Measurements from ENCODE around the gene FOXP4.
A peak's percentile ranks its signal among the peaks of the same experiment; 100 is the strongest.

DNA sequence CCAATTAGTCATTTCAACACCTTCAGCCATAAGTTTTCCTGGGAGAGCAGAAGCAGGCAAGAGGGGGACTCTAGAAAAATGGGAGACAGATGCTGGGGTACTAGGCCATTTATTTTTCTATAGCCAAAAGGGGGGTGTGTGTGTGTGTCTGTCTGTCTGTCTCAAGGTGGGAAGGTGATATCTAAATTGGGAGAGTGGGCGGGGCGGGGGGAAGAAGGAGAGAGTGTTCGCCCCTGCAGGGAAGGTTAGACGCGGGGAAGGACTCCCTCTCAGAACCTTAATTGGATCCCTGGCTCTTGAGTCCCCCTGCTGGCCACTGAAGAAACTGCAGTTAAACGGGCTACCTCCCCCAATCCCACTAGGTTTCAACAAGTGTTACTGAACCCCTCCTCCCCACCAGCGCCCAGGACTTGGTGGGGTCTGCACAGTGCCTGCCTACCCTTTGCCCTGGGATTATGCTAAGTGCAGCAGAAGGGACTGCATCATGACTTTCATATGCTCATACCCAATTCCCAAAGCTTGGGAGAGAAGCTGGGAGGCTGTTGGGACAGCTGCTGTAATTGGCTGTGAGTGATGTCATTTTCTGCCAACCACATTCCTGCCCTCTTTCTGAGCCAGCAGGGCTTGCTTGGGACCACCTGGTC, 45.8 kb downstream of the FOXP4 start:
- TF ChIP-seq, protein P1, sequence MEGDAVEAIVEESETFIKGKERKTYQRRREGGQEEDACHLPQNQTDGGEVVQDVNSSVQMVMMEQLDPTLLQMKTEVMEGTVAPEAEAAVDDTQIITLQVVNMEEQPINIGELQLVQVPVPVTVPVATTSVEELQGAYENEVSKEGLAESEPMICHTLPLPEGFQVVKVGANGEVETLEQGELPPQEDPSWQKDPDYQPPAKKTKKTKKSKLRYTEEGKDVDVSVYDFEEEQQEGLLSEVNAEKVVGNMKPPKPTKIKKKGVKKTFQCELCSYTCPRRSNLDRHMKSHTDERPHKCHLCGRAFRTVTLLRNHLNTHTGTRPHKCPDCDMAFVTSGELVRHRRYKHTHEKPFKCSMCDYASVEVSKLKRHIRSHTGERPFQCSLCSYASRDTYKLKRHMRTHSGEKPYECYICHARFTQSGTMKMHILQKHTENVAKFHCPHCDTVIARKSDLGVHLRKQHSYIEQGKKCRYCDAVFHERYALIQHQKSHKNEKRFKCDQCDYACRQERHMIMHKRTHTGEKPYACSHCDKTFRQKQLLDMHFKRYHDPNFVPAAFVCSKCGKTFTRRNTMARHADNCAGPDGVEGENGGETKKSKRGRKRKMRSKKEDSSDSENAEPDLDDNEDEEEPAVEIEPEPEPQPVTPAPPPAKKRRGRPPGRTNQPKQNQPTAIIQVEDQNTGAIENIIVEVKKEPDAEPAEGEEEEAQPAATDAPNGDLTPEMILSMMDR (IDR thresholded peaks at IDR 0.05; ENCODE audit: low read depth, low read length), result peak; percentile 89
- TF ChIP-seq EZH2phosphoT487 (IDR thresholded peaks at IDR 0.05; ENCODE audit: low read depth), result no peak

Measured in OCI-LY3 (cell line).